HL-60 (cell line): ENCODE data around the gene VTA1.

Experiments used
- GABPA ChIP-seq: IDR thresholded peaks from 2 replicates; pipeline ENCODE4 v1.6.1; 2012; ENCODE audit warnings: low read depth
- POLR2AphosphoS5 ChIP-seq: IDR thresholded peaks from 2 replicates; pipeline ENCODE4 v1.6.1; 2012; ENCODE audit warnings: low read depth
- SPI1 ChIP-seq: IDR thresholded peaks from 2 replicates; pipeline ENCODE4 v1.6.1; 2012; ENCODE audit warnings: low read depth, mild to moderate bottlenecking, borderline replicate concordance
- TF ChIP-seq, protein P1 (sequence below): IDR thresholded peaks from one replicate; pipeline ENCODE4 v1.5.1; 2011; ENCODE audit warnings: low read length, control low read depth, inconsistent platforms; ENCODE audit not compliant: insufficient read depth

GRCh38 chr6:142213402-142213801, 66.3 kb downstream of the VTA1 start:
- TF ChIP-seq, protein P1, sequence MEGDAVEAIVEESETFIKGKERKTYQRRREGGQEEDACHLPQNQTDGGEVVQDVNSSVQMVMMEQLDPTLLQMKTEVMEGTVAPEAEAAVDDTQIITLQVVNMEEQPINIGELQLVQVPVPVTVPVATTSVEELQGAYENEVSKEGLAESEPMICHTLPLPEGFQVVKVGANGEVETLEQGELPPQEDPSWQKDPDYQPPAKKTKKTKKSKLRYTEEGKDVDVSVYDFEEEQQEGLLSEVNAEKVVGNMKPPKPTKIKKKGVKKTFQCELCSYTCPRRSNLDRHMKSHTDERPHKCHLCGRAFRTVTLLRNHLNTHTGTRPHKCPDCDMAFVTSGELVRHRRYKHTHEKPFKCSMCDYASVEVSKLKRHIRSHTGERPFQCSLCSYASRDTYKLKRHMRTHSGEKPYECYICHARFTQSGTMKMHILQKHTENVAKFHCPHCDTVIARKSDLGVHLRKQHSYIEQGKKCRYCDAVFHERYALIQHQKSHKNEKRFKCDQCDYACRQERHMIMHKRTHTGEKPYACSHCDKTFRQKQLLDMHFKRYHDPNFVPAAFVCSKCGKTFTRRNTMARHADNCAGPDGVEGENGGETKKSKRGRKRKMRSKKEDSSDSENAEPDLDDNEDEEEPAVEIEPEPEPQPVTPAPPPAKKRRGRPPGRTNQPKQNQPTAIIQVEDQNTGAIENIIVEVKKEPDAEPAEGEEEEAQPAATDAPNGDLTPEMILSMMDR: no peak
- TF ChIP-seq POLR2AphosphoS5 (no peak), GABPA (no peak), SPI1 (no peak)
